Measurements from ENCODE around the gene CEP85L. TPM values are rescaled to one million over a fixed set of nuclear protein-coding genes. Genes with fewer than 3 reads are reported as not detected.

Gene CEP85L
- total and polyA plus RNA-seq, 10 donors: 6.3 to 46.5 (median 30.7) TPM

GRCh38 chr6:118639054-118639964, 12.1 kb downstream of the CEP85L start:
- intact Hi-C loops (cut with DNase I; ENCODE audit: low total_unique reads): no loop called here
- Histone ChIP-seq H3K4me3 (no peak overlapping the region), H3K9me3 (peaks cover 0 to 4% (median 0%) of the 10 kb centered on the region in 8 donors), H3K4me1 (peaks cover 8 to 72% (median 31%) of the 10 kb centered on the region in 6 donors), H3K27ac (no peak overlapping the region), H3K36me3 (no peaks in the 10 kb centered on the region), H3K27me3 (replicated peaks in 1 of 7) (no peaks in the 10 kb centered on the region)
- TF ChIP-seq POLR2A (IDR thresholded peaks at IDR 0.05) (no peak), POLR2AphosphoS5 (IDR thresholded peaks at IDR 0.05) (no peak)
- TF ChIP-seq, protein P1, sequence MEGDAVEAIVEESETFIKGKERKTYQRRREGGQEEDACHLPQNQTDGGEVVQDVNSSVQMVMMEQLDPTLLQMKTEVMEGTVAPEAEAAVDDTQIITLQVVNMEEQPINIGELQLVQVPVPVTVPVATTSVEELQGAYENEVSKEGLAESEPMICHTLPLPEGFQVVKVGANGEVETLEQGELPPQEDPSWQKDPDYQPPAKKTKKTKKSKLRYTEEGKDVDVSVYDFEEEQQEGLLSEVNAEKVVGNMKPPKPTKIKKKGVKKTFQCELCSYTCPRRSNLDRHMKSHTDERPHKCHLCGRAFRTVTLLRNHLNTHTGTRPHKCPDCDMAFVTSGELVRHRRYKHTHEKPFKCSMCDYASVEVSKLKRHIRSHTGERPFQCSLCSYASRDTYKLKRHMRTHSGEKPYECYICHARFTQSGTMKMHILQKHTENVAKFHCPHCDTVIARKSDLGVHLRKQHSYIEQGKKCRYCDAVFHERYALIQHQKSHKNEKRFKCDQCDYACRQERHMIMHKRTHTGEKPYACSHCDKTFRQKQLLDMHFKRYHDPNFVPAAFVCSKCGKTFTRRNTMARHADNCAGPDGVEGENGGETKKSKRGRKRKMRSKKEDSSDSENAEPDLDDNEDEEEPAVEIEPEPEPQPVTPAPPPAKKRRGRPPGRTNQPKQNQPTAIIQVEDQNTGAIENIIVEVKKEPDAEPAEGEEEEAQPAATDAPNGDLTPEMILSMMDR (IDR thresholded peaks at IDR 0.05 in 8 of 11, conservative IDR thresholded peaks at IDR 0.05 in 3 of 11): no peak
- 68 to 90% (median 81%) methylated on average over 4 of the region's 4 CpGs for WGBS, 5 donors
- DNase-seq: no peak

DNA sequence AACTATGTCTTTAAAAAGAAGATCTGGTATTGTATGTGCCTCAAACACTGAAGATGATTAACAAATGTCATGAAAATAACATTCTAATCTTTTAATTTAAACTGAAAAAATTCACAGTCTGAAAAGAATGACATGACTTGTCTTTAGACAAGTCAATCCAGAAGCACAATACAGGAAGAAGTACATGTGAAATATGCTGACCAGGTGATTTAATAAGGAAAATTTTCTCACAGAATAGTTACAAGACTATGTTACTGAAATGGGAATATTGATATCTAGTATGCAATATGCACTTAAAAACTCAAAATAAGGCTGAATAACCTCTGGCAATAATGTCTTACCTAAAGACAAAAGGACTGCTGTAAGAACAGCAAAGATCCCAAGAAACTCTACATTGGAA, 13.1 kb downstream of the CEP85L start:
- Histone ChIP-seq H3K9me3 (peaks cover 0 to 4% (median 0%) of the 10 kb centered on the region in 8 donors), H3K36me3 (no peaks in the 10 kb centered on the region), H3K4me1 (peaks cover 3 to 64% (median 33%) of the 10 kb centered on the region in 6 donors), H3K27ac (no peak overlapping the region), H3K4me3 (no peak overlapping the region), H3K27me3 (replicated peaks in 1 of 7) (no peaks in the 10 kb centered on the region)
- no peak for DNase-seq
- TF ChIP-seq POLR2A (IDR thresholded peaks at IDR 0.05) (no peak), POLR2AphosphoS5 (IDR thresholded peaks at IDR 0.05) (no peak)
- TF ChIP-seq, protein P1 (IDR thresholded peaks at IDR 0.05 in 8 of 11, conservative IDR thresholded peaks at IDR 0.05 in 3 of 11): no peak
- intact Hi-C loops (cut with DNase I; ENCODE audit: low total_unique reads): no loop called here

DNA sequence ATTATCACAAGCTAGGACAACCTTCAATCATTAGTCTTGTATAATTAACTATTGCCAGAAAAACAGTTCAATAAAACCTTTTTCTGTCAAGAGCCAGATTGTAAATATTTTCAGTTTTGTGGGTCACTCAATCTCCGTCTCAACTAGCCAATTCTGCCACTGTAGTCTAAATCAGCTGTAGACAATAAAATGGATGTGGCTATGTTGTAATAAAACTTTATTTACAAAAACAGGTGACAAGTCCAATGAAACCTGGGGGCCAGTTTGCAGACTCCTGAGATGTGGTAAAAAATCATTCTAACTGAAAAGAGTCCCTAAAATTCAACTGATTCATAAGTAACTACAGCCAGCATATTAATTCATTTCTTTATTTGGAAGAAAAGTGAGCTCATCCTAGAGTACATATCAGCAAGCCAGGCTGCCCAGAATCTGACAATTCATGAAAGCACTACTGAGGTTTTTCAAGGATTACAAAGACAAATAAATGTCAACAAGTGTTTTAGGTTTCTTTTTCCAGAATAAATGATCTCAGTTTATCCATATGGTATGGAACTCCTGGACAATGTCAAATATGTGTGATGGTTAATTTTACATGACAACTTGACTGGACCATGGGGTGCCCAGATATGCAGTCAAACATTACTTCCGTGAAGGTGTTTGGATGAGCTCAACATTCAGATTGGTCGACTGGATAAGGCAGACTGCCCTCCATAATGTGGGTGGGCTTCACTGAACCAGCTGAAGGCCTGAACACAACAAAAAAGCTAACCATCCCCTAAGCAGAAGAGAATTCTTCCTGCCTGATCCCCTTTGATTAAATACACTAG, 15.3 kb downstream of the CEP85L start:
- Histone ChIP-seq H3K36me3 (peaks cover 0 to 15% (median 0%) of the 10 kb centered on the region in 6 donors), H3K4me1 (peaks cover 3 to 42% (median 26%) of the 10 kb centered on the region in 6 donors), H3K4me3 (no peak overlapping the region), H3K27ac (no peak overlapping the region), H3K9me3 (peaks cover 0 to 4% (median 0%) of the 10 kb centered on the region in 8 donors), H3K27me3 (replicated peaks in 1 of 7) (no peaks in the 10 kb centered on the region)
- TF ChIP-seq, protein P1 (IDR thresholded peaks at IDR 0.05 in 8 of 11, conservative IDR thresholded peaks at IDR 0.05 in 3 of 11): no peak
- no peak for TF ChIP-seq POLR2A (IDR thresholded peaks at IDR 0.05)
- no peak for TF ChIP-seq POLR2AphosphoS5 (IDR thresholded peaks at IDR 0.05)
- no peak for DNase-seq
- WGBS, 5 donors: 94 to 99% (median 96%) methylated on average over 3 of the region's 3 CpGs
- intact Hi-C loops (cut with DNase I; ENCODE audit: low total_unique reads): no loop called here
